Endothelial cell of hepatic sinusoid (primary cell): ENCODE data around the gene CCDC186.

Experiments
- in situ Hi-C: cut with HindIII; loops from 2 replicates; pipeline ENCODE4 v1.10.0; 2017; ENCODE audit warnings: low sequenced_read_pairs

The CCDC186 gene

DNA sequence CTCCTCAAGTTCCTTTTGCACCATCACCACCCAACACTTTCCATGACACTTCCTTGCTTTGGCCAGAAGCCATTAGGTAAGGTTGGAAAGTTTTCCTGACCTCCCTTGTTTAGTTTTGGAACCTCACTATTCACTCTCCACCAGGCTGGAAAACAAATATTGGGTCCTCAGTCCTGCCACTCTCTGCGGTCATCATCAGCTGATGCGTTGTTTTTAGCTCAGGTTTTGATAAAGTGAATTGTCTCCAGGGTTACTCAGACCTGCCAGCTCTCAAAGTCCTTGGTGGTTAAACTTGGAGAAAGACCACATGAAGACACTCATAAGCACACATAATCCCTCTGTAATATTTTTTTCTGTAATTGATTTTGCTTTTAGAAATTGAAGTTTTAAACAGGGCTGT, 55.5 kb downstream of the CCDC186 start:
- in situ Hi-C loops: loop anchor here (25.0 kb wide), 1 partner anchor 306 kb away; no protein-coding TSS in a partner anchor

DNA sequence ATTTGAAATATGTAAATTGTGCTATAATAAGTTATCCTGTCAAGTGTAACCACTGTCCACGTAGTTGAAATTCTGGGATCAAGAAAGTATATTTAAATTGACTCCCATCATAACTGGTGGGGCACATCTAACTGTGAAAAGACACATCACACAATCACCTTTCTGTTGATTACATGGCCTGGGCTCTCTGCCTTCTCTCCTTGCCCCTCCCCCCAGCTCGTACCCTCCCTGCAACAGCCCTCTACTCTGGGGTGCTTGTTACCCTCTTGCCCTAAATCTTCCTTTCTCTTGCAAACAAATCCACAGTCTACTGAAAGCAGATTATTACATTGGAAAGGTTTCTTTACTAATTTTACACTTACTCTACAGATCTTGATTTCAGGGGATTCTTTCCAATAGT, 56.3 kb downstream of the CCDC186 start:
- in situ Hi-C loops: loop anchor here (25.0 kb wide), 1 partner anchor 305 kb away; no protein-coding TSS in a partner anchor

DNA sequence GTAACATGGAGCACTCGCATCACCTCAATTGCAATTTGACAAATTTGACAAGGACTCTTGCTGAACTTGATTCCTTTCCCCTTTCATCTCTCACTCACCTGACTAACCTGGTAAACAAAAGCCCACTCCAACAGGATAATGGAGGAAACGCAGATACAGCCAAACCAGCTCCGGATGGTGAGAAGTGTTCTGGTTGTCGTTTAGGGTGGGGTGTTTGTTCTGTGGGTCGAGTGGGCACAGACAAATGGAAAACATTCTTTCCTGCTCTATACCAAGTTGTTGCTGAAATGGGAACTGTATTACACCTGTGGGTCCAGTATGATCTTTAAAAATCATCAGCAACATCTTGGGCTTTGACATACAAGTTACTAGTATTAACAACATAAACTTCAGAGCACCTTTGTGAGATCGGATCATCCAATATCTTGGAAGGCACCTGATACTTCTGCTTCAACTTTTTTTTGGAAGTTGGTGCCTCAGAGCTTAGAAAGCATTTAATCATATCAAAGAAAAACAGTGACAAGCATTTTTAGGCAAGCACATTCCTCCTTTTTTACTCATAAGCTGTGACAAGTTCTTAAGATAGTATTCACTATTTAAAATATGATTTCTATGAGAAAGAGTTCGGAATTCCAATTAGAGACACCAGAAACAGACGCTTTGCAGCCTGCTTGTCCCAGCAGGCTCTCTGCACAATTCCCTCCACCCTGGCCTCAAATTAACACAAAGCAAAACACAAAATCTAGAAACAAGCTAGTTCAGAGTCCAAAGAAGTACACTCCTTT, 58.1 kb downstream of the CCDC186 start:
- in situ Hi-C loops: loop anchor here (25.0 kb wide), 1 partner anchor 304 kb away; no protein-coding TSS in a partner anchor

DNA sequence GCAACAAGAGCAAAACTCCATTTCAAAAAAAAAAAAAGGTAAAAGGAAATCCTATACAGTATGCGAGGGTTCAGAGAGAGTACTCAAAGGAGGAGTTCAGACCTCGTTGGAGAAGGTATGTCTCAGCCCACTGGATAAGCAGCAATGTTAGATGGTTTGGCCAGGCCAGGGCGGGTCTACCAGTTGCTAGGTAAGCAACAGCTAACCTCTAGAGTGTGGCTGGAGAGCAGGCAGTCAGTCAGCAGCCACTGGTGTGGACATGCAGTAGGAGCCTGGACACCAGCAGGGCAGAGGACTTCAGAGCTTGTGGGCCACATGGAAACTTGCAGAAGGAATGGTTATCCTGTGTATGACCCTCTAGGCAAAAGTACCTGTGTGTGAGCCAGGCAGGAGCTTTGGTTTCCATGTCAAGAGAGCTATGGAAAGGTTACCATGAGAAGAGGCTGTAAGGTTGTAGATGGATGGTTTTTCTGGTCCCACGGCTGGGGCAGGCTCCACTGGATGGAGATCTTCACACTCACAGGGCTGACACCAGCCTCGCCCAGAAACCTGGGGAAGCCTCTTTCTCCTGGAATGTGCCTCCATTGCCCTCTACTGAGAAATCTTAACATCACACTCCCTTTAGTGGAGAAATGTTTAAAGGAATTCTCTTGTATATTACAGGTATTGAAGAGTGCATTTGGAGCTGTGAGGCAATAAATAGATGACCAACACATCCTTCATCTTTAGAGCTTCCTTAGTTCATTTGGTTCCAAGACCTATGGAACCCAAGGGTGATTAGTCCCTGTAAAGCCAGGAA, 63.6 kb downstream of the CCDC186 start:
- in situ Hi-C loops: loop anchor here (5.0 to 25.0 kb wide), 2 partner anchors 48 to 298 kb away; no protein-coding TSS in a partner anchor

DNA sequence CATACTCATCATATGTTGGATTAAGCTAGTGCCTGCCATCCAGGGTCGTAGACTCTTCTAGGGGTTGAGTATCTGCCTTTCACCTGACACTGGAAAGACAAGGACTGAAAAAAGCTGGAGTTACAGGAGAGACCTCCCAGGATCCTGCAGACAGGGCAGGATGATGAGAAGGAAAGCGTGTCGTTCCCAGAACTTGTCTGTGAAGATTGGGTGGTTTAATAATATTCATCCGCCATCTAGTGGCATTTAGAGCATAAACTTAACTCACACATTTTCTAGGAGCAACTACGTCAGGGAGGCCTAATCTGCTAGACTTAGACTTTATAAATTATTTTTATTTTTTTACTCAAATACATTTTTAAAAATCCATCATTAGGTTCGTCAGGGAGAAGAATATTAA, 70.7 kb downstream of the CCDC186 start:
- in situ Hi-C loops: loop anchor here (25.0 kb wide), 1 partner anchor 291 kb away; no protein-coding TSS in a partner anchor

DNA sequence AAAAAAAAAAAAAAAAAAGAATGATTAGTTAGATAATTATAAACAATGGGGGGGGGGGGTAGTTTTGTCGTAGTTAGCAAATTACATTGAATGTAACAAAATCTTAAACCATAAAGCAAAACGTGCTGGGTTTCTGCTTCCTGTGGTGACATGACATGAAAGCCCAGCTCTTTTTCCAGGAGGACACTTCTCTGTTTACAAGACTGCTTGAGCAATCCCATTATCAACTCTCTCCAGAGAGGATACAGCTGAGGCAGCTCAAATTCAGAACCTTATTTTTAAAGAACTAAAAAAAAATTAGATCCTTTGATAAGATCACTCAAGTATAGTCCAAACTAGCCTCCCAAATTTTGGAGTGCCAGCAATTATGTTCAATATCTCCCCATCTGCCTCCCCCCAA, 71.7 kb downstream of the CCDC186 start:
- in situ Hi-C loops: loop anchor here (25.0 kb wide), 1 partner anchor 290 kb away; no protein-coding TSS in a partner anchor

DNA sequence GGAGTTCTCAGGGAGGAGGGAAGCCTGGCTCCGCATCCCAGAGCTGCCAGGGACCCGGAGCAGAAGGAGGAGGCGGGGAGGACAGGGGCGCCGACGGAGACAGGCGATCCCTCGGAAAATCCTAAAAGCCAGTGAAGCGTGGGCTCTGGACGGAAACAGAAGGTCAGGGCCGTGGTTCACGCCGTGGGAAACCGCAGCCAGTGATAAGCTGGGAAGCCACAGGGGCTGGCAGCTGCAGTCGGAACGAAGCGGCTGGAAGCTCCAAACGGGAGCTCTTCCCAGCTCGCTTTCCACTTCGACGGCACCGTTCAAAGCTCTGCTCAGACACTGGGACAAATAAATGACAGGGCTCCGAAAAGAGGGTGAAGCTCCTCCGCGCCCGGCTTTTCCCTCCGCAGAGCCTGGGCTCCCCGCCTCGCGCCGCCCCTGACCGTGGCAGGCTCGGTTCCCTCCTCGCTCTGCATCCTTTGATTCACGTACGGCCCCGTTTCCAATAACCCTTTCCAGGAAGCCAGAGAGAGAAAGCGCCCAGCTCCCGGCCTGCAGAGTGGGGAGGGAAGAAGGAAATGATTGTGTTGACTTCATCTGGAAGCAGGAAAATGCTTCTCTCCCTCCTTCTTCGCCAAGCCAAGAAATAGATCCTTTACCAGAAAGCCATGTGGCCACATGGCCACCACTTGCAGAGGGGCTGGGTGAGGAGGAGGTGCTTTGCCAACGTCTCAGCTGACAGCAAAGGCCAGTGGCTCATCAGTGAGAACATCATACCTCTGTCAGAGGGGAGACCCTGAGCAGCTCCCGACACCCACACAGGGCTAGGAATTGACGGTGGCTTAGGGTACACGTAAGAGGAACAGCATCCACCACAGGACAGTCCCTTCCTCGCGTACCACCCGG, 72.9 kb downstream of the CCDC186 start:
- in situ Hi-C loops: loop anchor here (25.0 kb wide), 1 partner anchor 289 kb away; no protein-coding TSS in a partner anchor

DNA sequence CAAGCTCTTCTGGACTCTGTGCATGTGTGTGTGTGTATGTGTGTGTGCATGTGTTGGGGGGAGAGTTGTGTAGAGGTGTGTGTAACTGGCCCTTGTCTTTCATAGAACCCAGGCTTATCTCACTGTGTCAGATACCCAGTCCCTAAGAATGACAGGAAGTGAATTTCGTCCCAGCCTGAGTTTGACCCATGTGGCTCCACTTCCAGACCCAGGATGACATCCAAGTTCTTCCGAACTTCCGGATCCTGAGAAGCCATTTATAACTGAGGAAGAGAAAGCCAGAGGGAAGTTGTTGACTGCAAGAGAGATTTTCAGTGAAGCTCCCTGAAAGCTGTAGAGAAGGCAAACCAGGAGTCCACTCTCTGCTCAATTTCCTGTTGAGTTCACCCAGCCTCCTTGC, 77.1 kb downstream of the CCDC186 start:
- in situ Hi-C loops: no loop called here

DNA sequence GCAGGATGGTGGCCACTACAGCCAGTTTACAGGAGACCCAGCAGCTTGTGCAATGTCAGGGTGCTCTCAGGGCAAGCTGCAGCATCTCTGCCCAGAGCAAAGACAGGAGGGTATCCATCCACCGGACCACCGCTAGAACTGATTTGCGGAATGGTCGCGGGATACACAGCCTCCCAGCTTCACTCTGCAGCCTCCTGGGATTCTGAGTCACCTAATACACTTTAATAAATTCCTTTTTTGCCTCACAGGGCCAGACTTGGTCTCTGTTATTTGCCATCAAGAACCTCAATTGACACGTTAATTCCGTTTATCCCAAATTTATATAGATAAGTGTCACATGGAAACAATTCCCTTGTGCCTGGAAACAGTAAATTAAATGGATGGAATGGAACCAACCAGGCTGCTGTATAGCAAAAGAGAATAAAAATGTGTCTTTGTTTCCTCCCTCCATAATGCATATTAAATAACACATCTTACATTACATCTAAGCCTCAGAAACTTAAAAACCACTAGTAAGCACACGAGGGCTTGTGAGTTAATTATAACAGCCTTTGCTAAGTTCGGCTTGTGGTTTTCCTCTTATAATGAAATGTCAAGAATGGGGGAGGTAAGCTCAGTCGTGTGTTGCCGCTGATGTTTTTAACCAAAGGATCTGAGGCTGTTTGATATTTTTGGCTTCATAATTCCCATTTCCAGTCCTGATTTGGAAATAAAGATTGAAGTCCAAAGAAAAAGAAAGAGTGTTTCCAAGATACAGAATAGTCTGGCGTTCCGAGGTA, 78.3 kb downstream of the CCDC186 start:
- in situ Hi-C loops: no loop called here

DNA sequence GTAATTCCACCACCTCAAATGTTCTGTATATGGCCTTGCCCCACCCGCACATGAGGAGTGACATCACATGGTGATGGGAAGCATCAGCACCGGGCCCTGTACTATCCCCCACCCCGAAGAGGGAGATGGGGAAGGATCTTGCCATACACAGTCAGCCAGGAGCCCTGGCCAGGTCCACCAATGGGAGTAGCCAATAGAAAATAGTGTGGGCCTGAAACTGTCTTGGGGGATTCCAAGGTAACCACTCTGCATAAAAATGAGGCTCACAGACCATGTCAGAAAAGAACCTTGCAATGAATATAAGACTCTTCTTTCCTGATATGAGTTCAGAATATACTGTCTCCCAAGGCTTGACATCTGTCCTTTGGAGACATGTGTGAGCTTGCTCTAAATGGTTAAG, 79.2 kb downstream of the CCDC186 start:
- in situ Hi-C loops: no loop called here

DNA sequence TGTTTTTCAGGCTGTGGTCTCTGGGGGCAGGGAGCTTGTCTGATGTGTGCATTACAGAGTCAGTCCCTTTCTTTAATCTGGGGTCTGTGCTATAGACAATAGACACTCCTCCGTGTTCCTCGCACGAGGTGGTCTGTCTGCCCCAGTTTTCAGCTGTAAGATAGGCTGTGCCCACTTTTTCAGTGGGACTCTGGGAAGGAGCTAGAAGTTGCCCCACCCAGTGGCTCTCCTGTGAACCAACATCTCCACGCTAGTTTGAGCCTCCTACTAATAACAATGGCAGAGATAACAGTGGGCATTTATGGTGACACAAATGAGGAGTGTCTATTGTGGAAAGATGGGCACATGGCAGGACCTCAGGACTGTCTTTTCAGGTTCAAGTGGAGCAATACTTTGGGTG, 86.3 kb downstream of the CCDC186 start:
- in situ Hi-C loops: no loop called here

DNA sequence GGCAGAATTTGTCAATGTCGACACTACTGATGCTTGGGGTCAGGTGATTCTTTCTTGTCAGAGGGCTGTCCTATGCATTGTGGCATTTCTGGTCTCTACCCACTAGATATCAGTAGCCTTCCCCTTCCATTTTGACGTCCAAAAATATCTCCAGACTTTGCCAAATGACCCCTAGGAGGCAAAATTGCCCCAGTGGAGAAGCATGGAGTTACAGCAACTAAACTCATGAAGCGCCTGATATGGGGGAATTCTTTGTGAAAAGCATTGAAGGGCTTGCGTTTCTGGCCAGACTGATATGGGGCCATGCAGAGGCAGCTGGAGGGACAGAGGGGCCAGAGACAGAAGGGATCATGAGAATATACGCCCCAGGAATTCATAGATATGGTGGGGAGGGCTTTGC, 86.7 kb downstream of the CCDC186 start:
- in situ Hi-C loops: no loop called here

DNA sequence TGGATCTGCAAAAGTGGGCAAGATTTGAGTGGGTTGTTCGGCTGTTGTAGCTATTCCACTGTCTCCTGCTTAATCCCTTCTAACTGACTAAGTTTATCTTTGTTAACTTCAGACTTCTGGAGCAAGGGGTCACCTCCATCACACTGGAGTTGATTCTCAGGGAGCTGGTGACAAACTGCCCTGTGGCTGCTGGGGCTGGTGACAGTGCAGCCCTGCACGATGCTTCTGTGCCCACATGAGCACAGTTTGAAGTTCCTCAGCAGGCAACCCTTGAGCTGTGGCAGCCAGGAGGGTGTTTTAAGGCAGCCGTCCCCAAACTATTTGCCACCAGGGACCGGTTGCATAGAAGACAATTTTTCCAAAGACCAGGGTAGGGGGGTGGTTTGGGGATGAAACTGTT, 89.8 kb downstream of the CCDC186 start:
- in situ Hi-C loops: no loop called here

DNA sequence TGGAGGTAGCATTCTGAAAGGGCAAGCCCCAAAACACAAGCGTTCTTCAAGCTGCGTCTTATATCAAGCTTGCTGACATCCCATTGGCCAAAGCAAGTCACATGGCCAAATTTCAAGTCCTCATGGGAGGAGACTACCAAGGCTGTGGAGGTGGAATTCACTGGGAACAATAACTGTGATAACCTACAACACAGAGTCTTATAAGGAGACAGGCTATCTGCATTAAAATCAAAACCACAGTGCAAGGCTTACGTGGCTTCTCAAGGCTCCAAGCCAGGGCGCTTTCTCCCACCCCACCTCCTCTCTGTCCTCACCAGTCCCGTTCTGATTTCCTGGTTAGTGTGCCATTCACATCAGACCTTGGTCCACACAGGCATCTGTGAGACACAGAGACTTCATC, 91.0 kb downstream of the CCDC186 start:
- in situ Hi-C loops: no loop called here

DNA sequence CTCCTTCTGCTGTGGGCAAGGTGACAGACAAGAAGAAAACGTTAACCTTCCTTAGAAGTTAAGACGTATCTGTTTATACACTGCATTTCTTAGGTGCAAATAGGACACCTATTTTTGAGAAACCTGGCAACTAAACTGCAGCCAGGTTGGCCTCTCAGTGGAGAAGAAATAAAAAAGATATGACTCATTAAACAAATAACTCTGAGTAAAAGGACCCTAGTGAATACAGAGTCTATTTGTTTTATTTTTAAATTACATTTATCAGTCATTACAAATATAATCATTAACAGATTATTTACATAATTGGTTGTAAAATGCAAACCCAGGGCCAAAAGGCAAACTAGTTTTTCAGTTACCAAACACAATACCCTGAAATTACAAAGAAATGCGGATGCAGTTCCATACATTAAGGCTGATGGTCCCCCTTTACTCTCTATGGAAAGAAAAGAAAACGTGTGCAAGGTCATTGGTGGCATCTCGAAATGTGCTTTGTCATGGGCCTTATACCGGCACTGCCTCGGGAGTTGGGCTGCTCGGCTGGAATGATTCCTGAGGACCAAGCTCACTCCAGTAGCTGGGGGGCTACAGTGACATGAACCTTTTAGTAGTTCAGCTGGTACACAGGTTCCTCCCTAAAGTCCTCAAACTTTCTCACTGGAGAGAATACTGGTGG, 92.0 kb downstream of the CCDC186 start:
- in situ Hi-C loops: no loop called here

DNA sequence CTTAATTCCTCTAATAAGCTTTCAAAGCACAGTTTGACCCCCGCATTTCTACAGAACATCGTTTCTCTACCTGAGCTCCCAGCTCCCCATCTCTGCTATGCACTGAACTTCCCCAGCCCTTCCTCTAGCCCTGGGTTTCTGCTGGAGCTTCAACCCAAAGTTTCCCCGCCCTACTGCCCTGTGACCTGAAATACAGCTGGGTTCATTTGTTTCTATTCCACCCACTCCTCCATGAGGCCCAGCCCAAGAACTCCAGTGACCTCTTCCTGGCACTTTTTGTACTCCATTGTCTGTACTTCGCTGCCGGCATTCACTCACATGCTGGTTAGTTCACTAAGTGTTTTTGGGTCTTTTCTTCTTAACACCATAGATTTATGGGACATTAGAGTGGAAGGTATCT, 94.6 kb downstream of the CCDC186 start:
- in situ Hi-C loops: no loop called here

DNA sequence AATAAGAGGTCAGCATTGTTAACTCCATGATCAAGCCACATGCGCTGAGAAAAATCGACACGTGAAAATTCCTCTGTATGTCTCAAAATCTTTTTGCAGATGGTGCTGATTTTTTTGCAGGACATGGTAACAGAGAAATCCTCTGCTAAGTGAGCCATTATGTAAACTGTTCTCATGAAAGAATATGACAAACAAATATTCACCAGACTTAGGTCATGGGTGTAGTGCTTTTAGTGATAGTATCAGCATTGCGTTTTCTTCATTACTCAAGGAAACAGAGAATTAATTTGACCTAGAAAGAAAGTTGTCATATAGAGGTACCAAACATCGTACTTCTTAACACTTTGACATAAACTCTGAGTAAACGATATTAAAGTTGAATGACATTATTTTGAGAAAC, 95.7 kb downstream of the CCDC186 start:
- in situ Hi-C loops: no loop called here

DNA sequence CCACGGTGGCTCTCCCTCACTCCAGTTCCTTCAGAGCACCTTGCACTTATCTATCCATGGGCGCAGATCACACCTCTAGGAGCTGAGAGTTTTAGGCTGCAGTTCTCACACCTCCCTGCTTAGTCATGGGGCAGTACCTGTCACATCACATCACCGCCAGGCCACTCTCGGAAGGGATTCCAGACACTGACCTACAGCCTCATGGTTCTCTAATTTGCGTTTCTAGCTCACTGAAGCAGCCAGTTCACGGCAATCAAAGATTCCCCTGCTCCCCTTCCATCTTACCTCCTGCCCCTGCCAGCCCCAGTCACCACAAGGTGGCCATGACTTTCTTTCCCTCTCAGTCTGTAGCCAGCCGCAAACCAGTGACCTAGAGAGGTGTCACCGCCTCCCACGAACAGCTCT, 96.2 kb downstream of the CCDC186 start:
- in situ Hi-C loops: no loop called here

DNA sequence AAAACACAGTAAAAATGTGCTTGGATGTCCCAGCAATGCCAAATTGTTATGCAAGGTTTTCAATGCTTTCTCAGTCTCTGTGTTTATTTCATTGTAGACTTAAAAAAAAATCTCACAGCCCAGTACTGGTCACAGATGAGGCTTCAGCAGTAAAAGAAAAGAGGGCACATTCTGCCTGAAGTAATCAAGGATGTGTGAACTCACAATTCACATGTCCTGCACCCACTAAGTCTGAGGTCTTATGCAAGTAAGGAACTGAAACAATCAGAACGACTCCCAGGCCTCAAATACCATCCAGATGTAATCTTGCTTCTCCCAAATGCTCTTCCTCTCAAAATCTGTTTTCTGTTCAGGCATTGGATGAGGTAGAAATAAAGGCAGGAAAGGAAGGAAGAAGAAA, 96.7 kb downstream of the CCDC186 start:
- in situ Hi-C loops: no loop called here
